ENCODE results near the gene CISD1. TPM values are rescaled to one million over a fixed set of nuclear protein-coding genes. Genes with fewer than 3 reads are reported as not detected.

Gene CISD1
- total and polyA plus RNA-seq, 2 experiments from 2014 or later: 37.8 to 95.9 TPM

DNA sequence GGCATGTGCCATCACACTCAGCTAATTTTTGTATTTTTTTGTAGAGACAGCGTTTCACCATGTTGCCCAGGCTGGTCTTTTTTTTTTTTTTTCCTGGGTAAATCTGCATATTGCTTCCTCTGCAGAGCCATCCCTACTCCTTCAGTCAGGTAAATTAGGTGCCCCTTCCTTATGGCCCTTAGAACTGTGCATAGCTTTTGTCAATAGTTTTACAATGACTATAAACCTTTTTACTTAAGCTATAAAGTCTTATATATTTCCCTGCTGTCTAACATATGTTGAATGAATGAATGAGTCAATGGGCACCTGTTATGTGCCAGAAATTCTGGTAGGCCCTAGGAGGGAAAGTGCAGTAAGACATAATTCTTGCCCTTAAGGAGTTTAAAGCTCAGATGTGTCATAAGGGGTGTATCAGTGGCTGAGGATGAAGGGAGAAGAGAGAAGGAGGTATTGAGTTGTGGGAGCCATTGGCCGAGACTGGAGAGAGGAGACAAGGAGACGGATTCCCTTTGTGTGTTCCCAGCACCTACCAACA is 35.2 kb downstream of the CISD1 start:
- TF ChIP-seq EZH2phosphoT487 (IDR thresholded peaks at IDR 0.05; ENCODE audit: low read depth, severe bottlenecking, unreplicated experiment): no peak
- TF ChIP-seq, protein P1, sequence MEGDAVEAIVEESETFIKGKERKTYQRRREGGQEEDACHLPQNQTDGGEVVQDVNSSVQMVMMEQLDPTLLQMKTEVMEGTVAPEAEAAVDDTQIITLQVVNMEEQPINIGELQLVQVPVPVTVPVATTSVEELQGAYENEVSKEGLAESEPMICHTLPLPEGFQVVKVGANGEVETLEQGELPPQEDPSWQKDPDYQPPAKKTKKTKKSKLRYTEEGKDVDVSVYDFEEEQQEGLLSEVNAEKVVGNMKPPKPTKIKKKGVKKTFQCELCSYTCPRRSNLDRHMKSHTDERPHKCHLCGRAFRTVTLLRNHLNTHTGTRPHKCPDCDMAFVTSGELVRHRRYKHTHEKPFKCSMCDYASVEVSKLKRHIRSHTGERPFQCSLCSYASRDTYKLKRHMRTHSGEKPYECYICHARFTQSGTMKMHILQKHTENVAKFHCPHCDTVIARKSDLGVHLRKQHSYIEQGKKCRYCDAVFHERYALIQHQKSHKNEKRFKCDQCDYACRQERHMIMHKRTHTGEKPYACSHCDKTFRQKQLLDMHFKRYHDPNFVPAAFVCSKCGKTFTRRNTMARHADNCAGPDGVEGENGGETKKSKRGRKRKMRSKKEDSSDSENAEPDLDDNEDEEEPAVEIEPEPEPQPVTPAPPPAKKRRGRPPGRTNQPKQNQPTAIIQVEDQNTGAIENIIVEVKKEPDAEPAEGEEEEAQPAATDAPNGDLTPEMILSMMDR (IDR thresholded peaks at IDR 0.05; ENCODE audit: poor library complexity): no peak
- TF ChIP-seq EZH2 (IDR thresholded peaks at IDR 0.05; ENCODE audit: borderline replicate concordance): no peak

DNA sequence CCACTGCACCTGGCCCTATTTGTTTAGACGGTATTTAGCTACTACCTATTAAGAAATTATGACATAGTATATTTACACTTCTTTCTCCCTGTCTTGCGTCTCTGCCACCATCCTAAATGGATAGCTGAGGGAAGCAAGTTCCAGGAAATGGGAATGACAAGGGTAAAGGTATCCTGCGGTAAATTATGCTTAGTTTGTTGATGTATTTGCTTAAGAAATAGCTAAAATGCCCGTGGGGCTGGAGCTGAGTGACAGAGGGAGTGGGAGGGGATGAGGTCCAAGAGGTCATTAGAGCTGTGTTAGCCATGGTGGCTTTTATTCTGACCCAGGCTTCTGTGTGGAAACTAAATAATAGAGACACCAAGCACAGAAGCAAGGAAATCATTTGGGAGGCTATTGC is 36.9 kb downstream of the CISD1 start:
- Histone ChIP-seq H3K4me2 (no peak overlapping the region), H2AFZ (no peak overlapping the region)
- 38% methylated on average over 4 of the region's 4 CpGs for WGBS (ENCODE audit: low lambda C conversion rate, missing lambda C conversion rate)

More for the DNA sequence above, 35.2 kb downstream of the CISD1 start:
- H3K27me3 ChIP-seq: no peaks in the 10 kb centered on the region
- H3K36me3 ChIP-seq (replicated peaks; ENCODE audit: insufficient read depth, low read depth): no peaks in the 10 kb centered on the region
- no peaks in the 10 kb centered on the region for H3K79me2 ChIP-seq
- H3K9me3 ChIP-seq (ENCODE audit: low read depth): no peaks in the 10 kb centered on the region
- 82% methylated on average over 3 of the region's 3 CpGs for WGBS (ENCODE audit: low lambda C conversion rate, missing lambda C conversion rate)
- no peaks in the 10 kb centered on the region for H4K20me1 ChIP-seq (ENCODE audit: insufficient read depth, poor library complexity, severe bottlenecking)
- H3K4me3 ChIP-seq: no peak overlapping the region
- no peak for DNase-seq (ENCODE audit: low spot score)
- H3K9me2 ChIP-seq (replicated peaks; ENCODE audit: insufficient read depth): no peaks in the 10 kb centered on the region
- no peak overlapping the region for H2AFZ ChIP-seq
- no peak overlapping the region for H3K4me2 ChIP-seq
- no peaks in the 10 kb centered on the region for H3K4me1 ChIP-seq (ENCODE audit: insufficient read depth)
- no peak overlapping the region for H3K27ac ChIP-seq

DNA sequence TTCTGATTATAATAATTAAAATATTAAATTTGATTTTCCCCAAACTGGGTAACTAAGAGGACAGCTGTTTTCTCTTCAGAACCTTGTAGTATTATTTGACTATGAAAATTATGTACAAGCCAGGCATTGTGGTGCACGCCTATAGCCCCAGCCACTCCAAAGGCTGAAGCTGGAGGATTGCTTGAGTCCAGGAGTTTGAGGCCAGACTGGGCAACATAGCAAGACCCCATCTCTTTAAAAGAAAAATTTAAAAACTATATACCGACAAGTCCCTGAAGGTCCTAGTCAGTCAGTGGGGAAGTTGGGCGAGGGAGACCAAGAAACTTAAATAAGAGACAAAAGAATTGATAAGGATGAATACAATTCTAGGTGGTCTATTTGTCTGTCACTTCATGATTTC is 38.7 kb downstream of the CISD1 start:
- no peaks in the 10 kb centered on the region for H3K9me2 ChIP-seq (replicated peaks; ENCODE audit: insufficient read depth)
- no peak overlapping the region for H2AFZ ChIP-seq
- no peak for DNase-seq (ENCODE audit: low spot score)
- H3K4me2 ChIP-seq: no peak overlapping the region
- no peaks in the 10 kb centered on the region for H3K36me3 ChIP-seq (replicated peaks; ENCODE audit: insufficient read depth, low read depth)
- H3K4me3 ChIP-seq: no peak overlapping the region
- H3K27ac ChIP-seq: no peak overlapping the region
- H4K20me1 ChIP-seq (ENCODE audit: insufficient read depth, poor library complexity, severe bottlenecking): no peaks in the 10 kb centered on the region
- no peaks in the 10 kb centered on the region for H3K4me1 ChIP-seq (ENCODE audit: insufficient read depth)
- WGBS (ENCODE audit: low lambda C conversion rate, missing lambda C conversion rate): 92% methylated on average over 3 of the region's 3 CpGs
- no peaks in the 10 kb centered on the region for H3K27me3 ChIP-seq
- TF ChIP-seq EZH2 (IDR thresholded peaks at IDR 0.05; ENCODE audit: borderline replicate concordance) (no peak), EZH2phosphoT487 (IDR thresholded peaks at IDR 0.05; ENCODE audit: low read depth, severe bottlenecking, unreplicated experiment) (no peak)
- TF ChIP-seq, protein P1 (IDR thresholded peaks at IDR 0.05; ENCODE audit: poor library complexity): no peak
- H3K9me3 ChIP-seq (ENCODE audit: low read depth): no peaks in the 10 kb centered on the region
- no peaks in the 10 kb centered on the region for H3K79me2 ChIP-seq

More for the DNA sequence above, 36.9 kb downstream of the CISD1 start:
- no peak for TF ChIP-seq EZH2 (IDR thresholded peaks at IDR 0.05; ENCODE audit: borderline replicate concordance)
- TF ChIP-seq, protein P1 (IDR thresholded peaks at IDR 0.05; ENCODE audit: poor library complexity): no peak
- no peak for TF ChIP-seq EZH2phosphoT487 (IDR thresholded peaks at IDR 0.05; ENCODE audit: low read depth, severe bottlenecking, unreplicated experiment)
- no peaks in the 10 kb centered on the region for H3K4me1 ChIP-seq (ENCODE audit: insufficient read depth)
- no peak for DNase-seq (ENCODE audit: low spot score)
- H4K20me1 ChIP-seq (ENCODE audit: insufficient read depth, poor library complexity, severe bottlenecking): no peaks in the 10 kb centered on the region
- H3K9me2 ChIP-seq (replicated peaks; ENCODE audit: insufficient read depth): no peaks in the 10 kb centered on the region
- no peaks in the 10 kb centered on the region for H3K79me2 ChIP-seq
- H3K9me3 ChIP-seq (ENCODE audit: low read depth): no peaks in the 10 kb centered on the region
- no peaks in the 10 kb centered on the region for H3K27me3 ChIP-seq
- no peak overlapping the region for H3K4me3 ChIP-seq
- H3K27ac ChIP-seq: no peak overlapping the region
- H3K36me3 ChIP-seq (replicated peaks; ENCODE audit: insufficient read depth, low read depth): no peaks in the 10 kb centered on the region

GRCh38 chr10:58311026-58311425 is 42.1 kb downstream of the CISD1 start:
- Histone ChIP-seq H3K27ac (no peak overlapping the region), H3K79me2 (no peaks in the 10 kb centered on the region), H3K9me2 (replicated peaks; ENCODE audit: insufficient read depth) (no peaks in the 10 kb centered on the region), H3K4me3 (no peak overlapping the region), H3K9me3 (ENCODE audit: low read depth) (no peaks in the 10 kb centered on the region), H3K36me3 (replicated peaks; ENCODE audit: insufficient read depth, low read depth) (no peaks in the 10 kb centered on the region), H4K20me1 (ENCODE audit: insufficient read depth, poor library complexity, severe bottlenecking) (no peaks in the 10 kb centered on the region), H3K27me3 (no peaks in the 10 kb centered on the region), H3K4me1 (ENCODE audit: insufficient read depth) (no peaks in the 10 kb centered on the region), H2AFZ (no peak overlapping the region), H3K4me2 (no peak overlapping the region)
- DNase-seq (ENCODE audit: low spot score): no peak
- TF ChIP-seq EZH2 (IDR thresholded peaks at IDR 0.05; ENCODE audit: borderline replicate concordance) (no peak), EZH2phosphoT487 (IDR thresholded peaks at IDR 0.05; ENCODE audit: low read depth, severe bottlenecking, unreplicated experiment) (no peak)
- TF ChIP-seq, protein P1 (IDR thresholded peaks at IDR 0.05; ENCODE audit: poor library complexity): no peak

All from hepatocyte (in vitro differentiated cells).